Spleen (tissue), 11 donors: ENCODE results near the gene RAC2. TPM values are rescaled to one million over a fixed set of nuclear protein-coding genes. Genes with fewer than 3 reads are reported as not detected.

Experiments
- DNase-seq: peaks from one replicate; pipeline ENCODE4 v3.0.0-alpha.2; 2020
- H3K27ac ChIP-seq, 8 donors: fragments of 200-600 bp; sonication (generic) in 7 of 8; 1 replicate in 4 of 8; 2 replicates in 4 of 8; pipeline versions ENCODE4 v1.5.0 to v1.8.0; 2016 to 2021; ENCODE audit warnings: inconsistent platforms in 4 of 8, mild to moderate bottlenecking in 4 of 8, moderate library complexity in 1 of 8
- H3K27me3 ChIP-seq, 7 donors: fragments of 200-600 bp; sonication (generic) in 6 of 7; replicated peaks in 1 of 7; 1 replicate in 4 of 7; 2 replicates in 3 of 7; pipeline versions ENCODE4 v1.5.0 to v1.8.0; 2016 to 2021; ENCODE audit warnings: inconsistent platforms in 3 of 7, mild to moderate bottlenecking in 1 of 7
- H3K36me3 ChIP-seq, 6 donors: fragments of 200-600 bp; sonication (generic) in 5 of 6; 1 replicate in 4 of 6; 2 replicates in 2 of 6; pipeline versions ENCODE4 v1.5.0 to v1.8.0; 2016 to 2021; ENCODE audit warnings: inconsistent platforms in 2 of 6
- H3K4me1 ChIP-seq, 6 donors: fragments of 200-600 bp; sonication (generic) in 5 of 6; 1 replicate in 3 of 6; 2 replicates in 3 of 6; pipeline versions ENCODE4 v1.5.0 to v1.8.0; 2016 to 2021; ENCODE audit warnings: inconsistent platforms in 3 of 6
- H3K4me3 ChIP-seq, 8 donors: fragments of 200-600 bp; sonication (generic) in 7 of 8; 1 replicate in 4 of 8; 2 replicates in 4 of 8; pipeline versions ENCODE4 v1.5.0 to v1.8.0; 2016 to 2021; ENCODE audit warnings: inconsistent platforms in 4 of 8, mild to moderate bottlenecking in 4 of 8, moderate library complexity in 2 of 8
- H3K9me3 ChIP-seq, 8 donors: fragments of 200-600 bp; sonication (generic) in 7 of 8; 1 replicate in 4 of 8; 2 replicates in 4 of 8; pipeline versions ENCODE4 v1.5.0 to v1.8.0; 2016 to 2021; ENCODE audit warnings: inconsistent platforms in 4 of 8
- POLR2A ChIP-seq, 3 donors: fragments of 450-650 bp; IDR thresholded peaks; one replicate each; pipeline ENCODE4 v1.5.1; 2017; ENCODE audit warnings: antibody characterized with exemption in 3 of 3, mild to moderate bottlenecking in 1 of 3
- POLR2AphosphoS5 ChIP-seq, 3 donors: sonication (generic); formaldehyde crosslinking; IDR thresholded peaks; one replicate each; pipeline ENCODE4 v1.5.1; 2017; ENCODE audit warnings: antibody characterized with exemption in 3 of 3
- WGBS, 5 donors: extraction: QIAGEN DNeasy Blood & Tissue Kit in 3 of 5; methylation state at CpG; one replicate each; pipeline versions ENCODE4 v1.1.5 to v1.1.7; 2013 to 2018; 5-methylcytosine and 5-hydroxymethylcytosine counted together
- intact Hi-C: fragments of 100-400 bp; cut with DNase I; formaldehyde crosslinking; loops from one replicate; pipeline ENCODE4 v1.15.0; 2023; ENCODE audit warnings: low total_unique reads
- polyA plus RNA-seq, 3 donors: library from polyadenylated mRNA; stranded (reverse); fragments of 200-250 nt; gene quantifications; one replicate each; pipeline ENCODE4 v1.2.1, GENCODE V29; 2013
- total RNA-seq, 7 donors: library from RNA; depleted of rRNA in 3 of 7; stranded (reverse); fragments of >200 nt in 3 of 7; fragmentation: NEBNext Ultra II Directional in 4 of 7; extraction: Animal tissue kit (Norgen Biotek cat#: 25700) in 4 of 7; gene quantifications; one replicate each; pipeline versions ENCODE4 v1.1.0 to v1.2.1, GENCODE V29; 2016 to 2021
- TF ChIP-seq, protein P1 (sequence below), 11 experiments: fragments of 200-600 bp in 7 of 11; fragments of 450-650 bp in 4 of 11; sonication (generic) in 4 of 11; IDR thresholded peaks in 8 of 11; conservative IDR thresholded peaks in 3 of 11; 1 replicate in 7 of 11; 2 replicates in 4 of 11; pipeline versions ENCODE4 v1.4.0 to v1.8.0; 2016 to 2021; ENCODE audit warnings: antibody characterized with exemption in 11 of 11, inconsistent platforms in 4 of 11, mild to moderate bottlenecking in 1 of 11
- donor health status: healthy with polysubstance abuse.
- donor health status: DM: no; HTN: no; CAD: no; lungs with moderate emphysema.
- donor health status: DM: no; HTN: no; CAD: no.
- donor health status: Bipolar disorder and iron deficiency.
- donor health status: healthy.
- donor health status: DM: no; HTN: no; CAD: no.
- donor health status: DM: yes; HTN: yes; CAD: no.

Gene RAC2
- total and polyA plus RNA-seq, 10 donors = 270 to 493 (median 393) TPM

DNA sequence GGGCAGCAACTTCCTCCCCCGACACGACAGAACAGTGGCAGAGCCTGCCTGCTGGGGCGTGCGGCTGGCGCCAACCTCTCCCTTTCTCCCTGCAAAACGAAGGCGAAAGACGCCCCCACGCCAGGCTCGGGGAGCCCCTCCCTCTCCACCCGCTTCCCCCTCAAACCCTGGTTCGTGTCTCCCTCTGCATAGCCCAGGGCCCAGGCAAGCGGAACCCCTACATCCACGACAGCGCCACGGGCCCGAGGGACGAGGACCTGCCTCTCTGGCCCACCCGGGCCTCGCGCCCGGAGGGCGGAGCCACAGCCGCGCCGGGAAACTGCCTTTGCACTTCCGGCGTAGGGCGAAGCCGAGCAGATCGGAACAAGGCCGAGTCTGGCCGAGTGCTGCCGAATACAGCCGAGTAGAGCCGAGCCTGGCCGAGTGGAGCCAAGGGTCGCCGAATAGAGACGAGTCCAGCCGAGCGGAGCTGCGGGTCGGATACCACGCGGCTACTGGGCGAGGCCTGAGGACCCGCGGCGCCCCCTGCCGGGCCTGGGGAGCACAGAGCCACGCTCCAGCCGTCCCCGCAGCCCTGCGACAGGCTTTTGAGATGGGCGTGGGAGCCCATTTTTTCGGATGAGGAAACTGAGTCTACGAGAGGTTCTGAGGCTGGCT lies 44.8 kb downstream of the RAC2 start:
- intact Hi-C loops = loop anchor here (2.0 kb wide), 1 partner anchor 120 kb away; no protein-coding TSS in a partner anchor
- peak; percentile 100 for DNase-seq
- Histone ChIP-seq H3K9me3 (no peaks in the 10 kb centered on the region), H3K36me3 (no peaks in the 10 kb centered on the region), H3K27ac (peak overlapping the region; percentile 91 to 98 (median 96)), H3K4me1 (peaks cover 20 to 69% (median 50%) of the 10 kb centered on the region in 6 donors), H3K27me3 (no peaks in the 10 kb centered on the region), H3K4me3 (peak overlapping the region; percentile 50 to 88 (median 58))
- TF ChIP-seq POLR2A (IDR thresholded peaks at IDR 0.05) = peak; percentile 44 to 97 (median 96)
- TF ChIP-seq POLR2AphosphoS5 (IDR thresholded peaks at IDR 0.05) = peak; percentile 100
- TF ChIP-seq, protein P1, sequence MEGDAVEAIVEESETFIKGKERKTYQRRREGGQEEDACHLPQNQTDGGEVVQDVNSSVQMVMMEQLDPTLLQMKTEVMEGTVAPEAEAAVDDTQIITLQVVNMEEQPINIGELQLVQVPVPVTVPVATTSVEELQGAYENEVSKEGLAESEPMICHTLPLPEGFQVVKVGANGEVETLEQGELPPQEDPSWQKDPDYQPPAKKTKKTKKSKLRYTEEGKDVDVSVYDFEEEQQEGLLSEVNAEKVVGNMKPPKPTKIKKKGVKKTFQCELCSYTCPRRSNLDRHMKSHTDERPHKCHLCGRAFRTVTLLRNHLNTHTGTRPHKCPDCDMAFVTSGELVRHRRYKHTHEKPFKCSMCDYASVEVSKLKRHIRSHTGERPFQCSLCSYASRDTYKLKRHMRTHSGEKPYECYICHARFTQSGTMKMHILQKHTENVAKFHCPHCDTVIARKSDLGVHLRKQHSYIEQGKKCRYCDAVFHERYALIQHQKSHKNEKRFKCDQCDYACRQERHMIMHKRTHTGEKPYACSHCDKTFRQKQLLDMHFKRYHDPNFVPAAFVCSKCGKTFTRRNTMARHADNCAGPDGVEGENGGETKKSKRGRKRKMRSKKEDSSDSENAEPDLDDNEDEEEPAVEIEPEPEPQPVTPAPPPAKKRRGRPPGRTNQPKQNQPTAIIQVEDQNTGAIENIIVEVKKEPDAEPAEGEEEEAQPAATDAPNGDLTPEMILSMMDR (IDR thresholded peaks at IDR 0.05 in 8 of 11, conservative IDR thresholded peaks at IDR 0.05 in 3 of 11) = peak; percentile 95 to 99 (median 98)
- WGBS, 5 donors = 0 to 1% (median 0%) methylated on average over 24 to 58 of the region's 58 CpGs

DNA sequence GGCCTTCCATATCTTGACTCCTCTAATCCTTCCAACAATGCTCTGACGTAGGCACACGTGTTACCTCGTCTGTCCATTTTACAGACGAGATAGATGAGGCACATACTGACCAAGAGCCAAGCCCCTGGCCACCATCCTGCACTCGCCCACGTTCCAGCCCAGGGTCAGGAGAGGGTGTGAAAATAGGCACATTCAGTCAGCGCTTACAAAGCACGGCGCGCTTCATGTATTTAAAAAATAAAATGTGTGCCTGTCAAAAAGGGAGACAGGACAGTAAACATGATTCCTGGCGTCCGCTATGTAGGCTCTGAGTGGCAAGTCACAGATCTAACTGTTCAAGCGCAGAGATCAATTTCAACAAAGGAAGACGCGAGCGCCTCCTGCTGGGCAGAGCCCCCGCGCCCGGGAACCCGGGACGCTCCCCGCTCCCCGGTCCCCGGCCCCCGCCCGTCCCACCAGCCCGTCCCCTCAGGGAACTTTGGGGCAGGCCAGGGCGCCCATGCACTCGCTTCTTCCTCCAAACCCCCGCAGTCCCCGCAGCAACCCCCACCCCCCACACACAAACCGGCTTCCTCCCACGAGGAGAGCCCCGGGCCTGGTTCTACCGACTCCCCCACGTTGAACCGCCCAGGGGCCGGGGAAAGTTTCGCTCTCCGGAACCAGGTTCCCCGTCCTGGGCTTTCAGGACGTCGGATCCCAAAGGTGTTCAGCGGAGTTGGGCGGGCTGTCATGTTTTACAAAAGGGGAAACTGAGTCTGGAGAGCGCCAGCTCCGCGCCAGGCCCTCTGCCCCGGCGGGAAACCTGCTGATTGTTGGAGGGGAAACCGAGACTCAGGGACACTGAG lies 45.6 kb downstream of the RAC2 start:
- H3K9me3 ChIP-seq = no peaks in the 10 kb centered on the region
- H3K4me1 ChIP-seq = peaks cover 22 to 77% (median 57%) of the 10 kb centered on the region in 6 donors
- intact Hi-C loops = loop anchor here (2.0 kb wide), 1 partner anchor 120 kb away; no protein-coding TSS in a partner anchor
- peak; percentile 97 for DNase-seq
- no peaks in the 10 kb centered on the region for H3K36me3 ChIP-seq
- H3K27me3 ChIP-seq = no peaks in the 10 kb centered on the region
- H3K27ac ChIP-seq = peak overlapping the region; percentile 91 to 98 (median 96)
- H3K4me3 ChIP-seq = peak overlapping the region; percentile 50 to 88 (median 58)
- no peak for TF ChIP-seq POLR2A (IDR thresholded peaks at IDR 0.05)
- TF ChIP-seq POLR2AphosphoS5 (IDR thresholded peaks at IDR 0.05) = no peak
- TF ChIP-seq, protein P1 (IDR thresholded peaks at IDR 0.05 in 8 of 11, conservative IDR thresholded peaks at IDR 0.05 in 3 of 11) = peak in 10 of 11 experiments; percentile 65 to 99 (median 96)
- WGBS, 5 donors = 3 to 6% (median 4%) methylated on average over 36 to 51 of the region's 51 CpGs

DNA sequence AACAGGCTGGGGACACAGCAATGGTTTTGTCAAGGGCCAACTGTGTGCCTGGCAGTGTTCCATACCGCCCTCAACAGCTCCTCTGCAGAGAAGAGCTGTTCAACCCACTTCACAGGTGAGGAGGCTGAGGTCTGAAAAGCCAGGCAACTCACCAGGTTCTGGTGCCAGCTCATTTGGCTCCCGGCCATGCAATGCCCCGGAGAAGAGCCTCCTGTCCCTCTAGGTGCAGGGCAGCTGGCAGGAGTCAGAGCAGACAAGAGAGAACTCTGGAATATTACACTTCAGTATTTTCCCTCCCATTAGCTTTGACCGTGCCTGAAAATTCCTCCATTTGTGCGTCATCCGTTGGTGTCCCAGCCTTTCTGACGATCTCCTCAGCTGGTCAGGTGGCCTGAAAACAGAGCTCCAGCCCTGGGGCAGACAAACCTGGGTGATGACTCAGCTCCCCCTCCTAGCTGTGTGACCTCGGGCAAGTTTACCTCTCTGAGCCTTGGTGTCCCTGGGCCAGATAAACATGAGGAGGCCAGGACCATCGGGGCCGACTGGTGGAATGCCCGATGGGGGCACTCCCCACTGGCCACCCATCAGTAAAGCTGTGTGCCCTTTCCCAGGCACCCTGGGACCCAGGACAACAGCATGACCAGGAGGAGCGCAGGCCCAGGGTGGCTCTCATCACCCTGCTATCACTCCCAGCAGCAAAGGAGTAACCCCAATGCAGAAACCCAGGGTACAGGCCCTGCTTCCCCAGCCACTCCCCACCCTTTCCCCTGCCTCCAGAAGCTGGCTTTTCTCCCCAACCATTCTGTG lies 46.4 kb downstream of the RAC2 start:
- no peaks in the 10 kb centered on the region for H3K9me3 ChIP-seq
- H3K27me3 ChIP-seq = no peaks in the 10 kb centered on the region
- 60 to 78% (median 68%) methylated on average over 8 to 12 of the region's 12 CpGs for WGBS, 5 donors
- H3K27ac ChIP-seq = peak overlapping the region; percentile 91 to 98 (median 96)
- H3K4me1 ChIP-seq = peaks cover 23 to 85% (median 64%) of the 10 kb centered on the region in 6 donors
- H3K36me3 ChIP-seq = no peaks in the 10 kb centered on the region
- intact Hi-C loops = loop anchor here (2.0 kb wide), 2 partner anchors 31 to 119 kb away; no protein-coding TSS in a partner anchor
- peak; percentile 79 for DNase-seq
- H3K4me3 ChIP-seq = peak overlapping the region in 2 of 8 donors; percentile 60 to 88
- TF ChIP-seq, protein P1 (IDR thresholded peaks at IDR 0.05 in 8 of 11, conservative IDR thresholded peaks at IDR 0.05 in 3 of 11) = no peak
